Calu3 (cell line): ENCODE measurements around the gene RTP2. TPM values are rescaled to one million over a fixed set of nuclear protein-coding genes. Genes with fewer than 3 reads are reported as not detected.

ENCODE experiments used
- BruUV-seq: library from RNA; stranded (reverse); fragments of 400-500 nt; replicated peaks from 2 replicates; lab custom pipeline; 2021; lab: Mats Ljungman, UMichigan
- CTCF ChIA-PET: fragments of 300-600 bp; sonication (Branson Sonifier 250); formaldehyde crosslinking; loops from one replicate; lab custom pipeline; 2022; ENCODE audit warnings: antibody characterized with exemption; lab: Charles Lee
- DNase-seq: peaks from one replicate; pipeline ENCODE4 v3.0.0; 2022
- H3K27ac Mint-ChIP-seq: one replicate; pipeline ENCODE4 v1.8.0; 2022; ENCODE audit warnings: mixed read lengths; ENCODE audit not compliant: unreplicated experiment
- H3K27me3 Mint-ChIP-seq: one replicate; pipeline ENCODE4 v1.8.0; 2022; ENCODE audit warnings: mixed read lengths; ENCODE audit not compliant: unreplicated experiment
- H3K36me3 Mint-ChIP-seq: one replicate; pipeline ENCODE4 v1.8.0; 2022; ENCODE audit warnings: mild to moderate bottlenecking, moderate library complexity, mixed read lengths; ENCODE audit not compliant: insufficient read depth, unreplicated experiment
- H3K4me1 Mint-ChIP-seq: one replicate; pipeline ENCODE4 v1.8.0; 2022; ENCODE audit warnings: mild to moderate bottlenecking, low read depth, mixed read lengths; ENCODE audit not compliant: unreplicated experiment
- H3K4me3 Mint-ChIP-seq: one replicate; pipeline ENCODE4 v1.8.0; 2022; ENCODE audit warnings: mild to moderate bottlenecking, low read depth, moderate library complexity, mixed read lengths; ENCODE audit not compliant: unreplicated experiment
- H3K9me3 Mint-ChIP-seq: one replicate; pipeline ENCODE4 v1.8.0; 2022; ENCODE audit warnings: low read depth, mixed read lengths; ENCODE audit not compliant: unreplicated experiment
- CTCF ChIP-seq: fragments of 200-600 bp; IDR thresholded peaks from one replicate; pipeline ENCODE4 v1.8.0; 2022; ENCODE audit warnings: antibody characterized with exemption; ENCODE audit not compliant: unreplicated experiment
- intact Hi-C: fragments of 100-400 bp; cut with micrococcal nuclease; formaldehyde crosslinking; loops from one replicate; pipeline ENCODE4 v1.10.0; 2022; ENCODE audit not compliant: unreplicated experiment
- total RNA-seq: library from RNA; stranded (reverse); gene quantifications from 2 replicates; pipeline ENCODE4 v1.2.3, GENCODE V29; 2022

RTP2 gene
- total RNA-seq, 1 experiment from 2014 or later = not detected

- peak; percentile 11 for TF ChIP-seq CTCF
- H3K9me3 Mint-ChIP-seq = no peaks in the 10 kb centered on the region
- H3K27me3 Mint-ChIP-seq = no peaks in the 10 kb centered on the region
- CTCF ChIA-PET = interaction anchor here (0.9 to 1.6 kb wide), 2 partner anchors 28 to 29 kb away, joined by 9 to 17 read pairs; no protein-coding TSS in a partner anchor
- BruUV-seq = no TSS peak
- no peak overlapping the region for H3K27ac Mint-ChIP-seq
- peaks cover 4% of the 10 kb centered on the region for H3K4me1 Mint-ChIP-seq
- H3K36me3 Mint-ChIP-seq = no peaks in the 10 kb centered on the region
- intact Hi-C loops = no loop called here
- H3K4me3 Mint-ChIP-seq = no peak overlapping the region
- no peak for DNase-seq
These were observed 6.8 kb upstream of the RTP2 start for GRCh38 chr3:187709155-187709554.

GRCh38 chr3:187708696-187709095, 6.3 kb upstream of the RTP2 start:
- no peaks in the 10 kb centered on the region for H3K4me1 Mint-ChIP-seq
- intact Hi-C loops = no loop called here
- no peak for DNase-seq
- no peak for TF ChIP-seq CTCF
- H3K9me3 Mint-ChIP-seq = no peaks in the 10 kb centered on the region
- H3K27me3 Mint-ChIP-seq = no peaks in the 10 kb centered on the region
- CTCF ChIA-PET = interaction anchor here (0.6 to 1.6 kb wide), 4 partner anchors 9 to 112 kb away, joined by 4 to 17 read pairs (median 6); no protein-coding TSS in a partner anchor
- H3K36me3 Mint-ChIP-seq = no peaks in the 10 kb centered on the region
- no TSS peak for BruUV-seq
- H3K4me3 Mint-ChIP-seq = no peak overlapping the region
- no peak overlapping the region for H3K27ac Mint-ChIP-seq

DNA sequence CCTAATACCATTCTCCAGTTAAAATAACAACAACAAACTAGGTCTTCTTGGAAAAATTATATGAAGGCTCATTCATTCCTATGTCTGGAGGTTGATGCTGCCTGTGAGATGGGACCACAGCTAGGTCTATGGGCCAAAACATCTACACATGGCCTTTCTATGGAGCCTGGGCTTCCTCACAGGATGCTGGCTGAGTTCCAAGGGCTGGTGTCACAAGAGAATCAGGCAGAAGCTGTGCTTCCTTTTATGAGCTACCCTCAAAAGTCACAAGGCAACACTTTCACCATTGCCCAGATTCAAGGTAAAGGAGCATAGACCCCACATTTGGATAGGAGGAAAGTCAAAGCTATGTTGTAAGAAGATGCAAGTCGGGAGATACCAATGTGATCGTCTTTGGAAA, 4.6 kb upstream of the RTP2 start:
- H3K36me3 Mint-ChIP-seq = no peaks in the 10 kb centered on the region
- BruUV-seq = no TSS peak
- H3K9me3 Mint-ChIP-seq = no peaks in the 10 kb centered on the region
- CTCF ChIA-PET = interaction anchor here (1.3 kb wide), 1 partner anchor 12 kb away, joined by 4 read pairs; no protein-coding TSS in a partner anchor
- no peak for DNase-seq
- peaks cover 5% of the 10 kb centered on the region for H3K27me3 Mint-ChIP-seq
- no peak for TF ChIP-seq CTCF
- no peak overlapping the region for H3K4me3 Mint-ChIP-seq
- H3K27ac Mint-ChIP-seq = no peak overlapping the region
- H3K4me1 Mint-ChIP-seq = no peaks in the 10 kb centered on the region
- intact Hi-C loops = no loop called here

DNA sequence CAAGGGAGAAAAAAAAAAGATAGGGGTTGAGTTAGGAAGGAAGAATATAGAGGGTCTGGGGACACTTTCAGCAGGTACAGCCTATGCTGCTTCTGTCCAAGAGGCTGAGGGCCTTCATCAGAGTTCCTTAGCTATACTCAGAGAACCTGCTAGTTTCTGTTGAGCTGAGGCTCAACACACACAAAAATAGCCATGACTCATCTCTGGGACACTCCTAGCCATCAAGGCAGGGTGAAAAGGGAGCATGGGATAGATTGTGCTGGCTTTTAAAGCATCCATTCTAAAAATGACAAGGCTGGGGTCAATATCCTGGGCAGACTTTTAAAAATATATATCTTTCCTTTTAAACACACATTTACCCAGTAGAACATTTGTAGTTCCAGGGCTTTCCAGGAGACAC, 2.8 kb upstream of the RTP2 start:
- CTCF ChIA-PET = interaction anchor here (0.6 to 1.4 kb wide), 3 partner anchors 10 to 1977 kb away, joined by 3 to 4 read pairs (median 3); no protein-coding TSS in a partner anchor
- no peak overlapping the region for H3K27ac Mint-ChIP-seq
- H3K4me1 Mint-ChIP-seq = no peaks in the 10 kb centered on the region
- H3K27me3 Mint-ChIP-seq = peaks cover 23% of the 10 kb centered on the region
- H3K9me3 Mint-ChIP-seq = no peaks in the 10 kb centered on the region
- no peak for TF ChIP-seq CTCF
- H3K4me3 Mint-ChIP-seq = no peak overlapping the region
- intact Hi-C loops = no loop called here
- H3K36me3 Mint-ChIP-seq = no peaks in the 10 kb centered on the region
- no TSS peak for BruUV-seq
- DNase-seq = no peak
